ENCODE results near the gene BBIP1. TPM values are rescaled to one million over a fixed set of nuclear protein-coding genes. Genes with fewer than 3 reads are reported as not detected.
"Not testable (repeated sequence)": the region's sequence is repeated elsewhere in the genome, so short reads cannot be mapped to it uniquely, and the experiment has no call there.

The BBIP1 gene
- total RNA-seq, 1 donor from 2014 or later, result 20.6 TPM

GRCh38 chr10:110931769-110932381 is 12.9 kb upstream of the BBIP1 start:
- intact Hi-C loops (cut with micrococcal nuclease), result no loop called here
- peak; percentile 84 for ATAC-seq
- no peak for DNase-seq

DNA sequence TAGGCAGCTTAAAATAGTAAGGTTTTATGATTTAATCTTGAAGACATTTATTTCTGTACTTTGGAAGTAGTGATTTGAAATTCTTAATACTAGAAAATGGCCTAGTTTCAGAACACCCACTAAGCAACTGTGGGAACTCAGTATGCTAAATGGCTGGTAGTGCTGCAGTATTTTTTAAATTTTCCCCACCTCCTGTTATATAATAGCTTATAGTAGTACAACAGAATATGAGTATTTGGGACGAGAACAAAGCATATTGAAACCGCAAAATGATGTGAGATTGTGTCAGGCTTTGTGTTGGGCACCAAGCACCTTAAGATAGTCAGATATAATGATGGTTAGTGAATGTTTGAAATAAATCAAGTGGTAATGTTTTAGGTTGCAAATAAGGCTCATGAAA is 8.5 kb upstream of the BBIP1 start:
- ATAC-seq, result no peak
- intact Hi-C loops (cut with micrococcal nuclease), result no loop called here
- no peak for DNase-seq

- DNase-seq (no peak), ATAC-seq (no peak)
- intact Hi-C loops (cut with micrococcal nuclease), result no loop called here
Observed at GRCh38 chr10:110923856-110924493, 5.0 kb upstream of the BBIP1 start.

DNA sequence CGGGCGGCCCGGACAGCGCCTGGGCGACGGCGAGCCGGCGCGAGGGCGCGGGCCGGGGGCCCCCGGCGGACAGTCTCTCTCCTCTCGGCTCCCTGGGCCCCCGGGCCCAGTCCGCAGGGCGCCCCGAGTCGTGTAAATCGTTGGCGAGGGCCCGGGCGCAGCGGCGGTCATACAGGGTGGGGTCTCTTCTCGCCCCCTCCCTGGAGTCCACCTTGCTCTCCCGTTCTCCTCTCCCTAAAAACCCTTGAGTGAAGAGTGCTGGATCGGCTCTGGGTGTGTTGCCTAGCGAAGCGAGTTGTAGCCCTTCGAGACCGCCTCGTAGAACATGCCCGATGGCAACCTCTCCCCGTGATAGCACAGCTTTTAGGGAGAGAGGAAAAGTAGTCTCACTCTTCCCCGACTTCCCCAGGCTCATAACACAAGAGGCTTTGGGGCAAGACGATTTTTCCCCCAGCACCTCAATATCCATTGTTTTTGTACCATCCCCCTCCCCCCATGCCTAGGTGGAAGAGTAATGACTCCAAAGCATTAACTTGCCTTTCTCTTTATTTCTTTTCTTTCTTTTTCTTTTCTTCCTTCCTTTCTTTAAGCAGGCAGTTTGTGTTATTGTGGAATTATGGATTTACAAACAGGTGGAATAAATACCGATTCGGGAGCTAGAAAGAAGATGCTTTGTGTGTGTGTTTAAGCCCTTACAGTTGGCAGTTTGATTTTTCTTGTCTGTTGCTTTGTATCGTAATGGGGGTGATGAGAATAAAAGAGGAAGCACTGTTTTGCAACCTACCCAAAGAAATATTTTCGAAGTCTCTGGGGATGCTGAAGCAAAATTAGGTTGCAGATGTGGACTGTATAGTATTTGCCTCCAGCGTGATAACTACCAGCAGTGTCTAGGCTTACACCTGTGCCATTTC is 1.2 kb upstream of the BBIP1 start:
- intact Hi-C loops (cut with micrococcal nuclease), result no loop called here
- no peak for ATAC-seq

DNA sequence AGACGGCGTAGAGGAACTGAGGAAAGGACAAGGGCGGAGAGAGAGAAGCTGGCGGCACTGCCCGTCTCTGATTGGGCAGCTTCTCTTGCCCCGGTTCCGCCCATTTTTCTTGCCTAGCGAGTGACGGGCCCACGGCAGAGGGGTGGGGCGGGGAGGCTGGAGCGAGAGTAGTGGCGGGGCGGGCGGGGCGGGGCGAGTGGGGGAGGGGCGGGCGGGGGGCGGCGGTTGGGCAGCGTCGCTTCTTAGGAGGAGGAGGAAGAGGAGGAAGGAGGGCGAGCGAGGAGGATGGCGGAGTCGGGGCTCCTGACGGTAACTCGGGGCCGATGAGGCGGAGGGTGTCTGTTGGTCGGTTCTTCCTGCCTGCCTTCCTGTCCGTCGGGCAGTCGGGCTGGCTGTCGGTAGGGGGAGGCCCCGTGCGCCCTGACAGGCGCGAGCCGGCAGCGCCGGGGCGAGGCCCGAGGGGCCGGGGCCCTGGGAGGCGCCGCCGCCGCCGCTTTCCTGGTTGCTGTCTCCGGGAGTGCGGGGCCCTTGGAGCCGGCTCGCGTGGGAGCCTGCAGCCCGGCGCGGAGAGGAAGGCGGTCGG is 460 bp upstream of the BBIP1 start, which contains the start of gene SHOC2:
SHOC2 (plus strand) TSS at position 256 of the 583 bp plus-strand sequence. CDS start 44,755 bp downstream, outside the sequence.
- peak; percentile 53 for ATAC-seq
- intact Hi-C loops (cut with micrococcal nuclease), result no loop called here
- peak; percentile 99 for DNase-seq

More for the DNA sequence above, 1.2 kb upstream of the BBIP1 start:
- DNase-seq, result peak; percentile 58

DNA sequence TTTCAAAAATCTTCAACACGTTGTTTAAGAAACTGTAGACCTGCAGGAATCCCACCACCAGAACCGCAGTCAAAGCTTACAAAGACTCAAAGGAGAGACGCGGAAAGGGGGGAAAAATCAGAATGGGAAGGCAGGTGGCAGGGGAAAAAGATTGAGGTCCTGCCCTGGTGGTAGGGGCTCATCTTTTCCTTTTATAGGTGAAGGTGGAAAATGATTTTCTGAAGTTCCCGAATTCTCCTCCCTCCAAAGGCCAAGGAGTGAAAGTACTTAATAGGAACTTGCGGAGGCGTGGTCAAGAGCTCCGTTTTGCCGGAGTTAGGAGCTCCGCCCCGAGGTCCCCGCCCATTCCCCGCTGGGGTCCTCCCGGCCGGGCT is 724 bp downstream of the BBIP1 start:
- ATAC-seq, result no peak

DNA sequence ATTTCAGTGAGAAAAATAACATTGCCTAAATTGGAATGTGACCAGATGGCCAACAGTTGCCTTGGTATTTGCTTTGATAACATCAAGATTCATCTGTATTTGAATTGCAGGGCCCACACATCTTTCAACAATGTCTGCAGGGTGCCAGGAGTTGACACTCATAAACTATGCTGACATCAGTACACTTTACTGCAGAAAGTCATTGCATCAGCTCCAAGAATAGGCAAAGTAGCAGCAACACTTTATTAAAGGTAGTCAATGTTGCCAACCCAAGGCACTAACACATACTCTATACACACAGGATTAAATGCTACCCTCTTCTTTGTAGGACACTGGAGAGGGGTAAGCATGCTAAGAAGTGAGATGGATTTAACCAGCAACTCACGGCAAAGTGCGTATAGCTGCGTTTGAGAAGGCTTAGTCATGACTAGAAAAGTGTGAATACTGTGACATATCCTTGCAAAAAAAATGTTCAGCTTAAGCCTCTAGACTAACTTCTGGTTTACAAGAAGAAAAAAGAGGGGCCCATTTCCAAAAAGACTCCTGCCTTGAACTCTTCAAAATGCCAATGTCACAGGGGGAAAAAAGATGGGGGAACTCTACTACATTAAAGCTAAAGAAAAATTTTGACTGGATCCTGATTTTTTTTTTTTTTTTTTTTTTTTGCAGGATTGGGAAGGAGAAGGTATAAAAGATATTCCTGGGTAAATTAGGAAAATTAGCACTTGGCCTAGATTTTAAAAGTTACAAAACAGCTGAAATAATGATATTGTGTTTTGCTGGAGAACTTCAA is 2.2 kb downstream of the BBIP1 start:
- intact Hi-C loops (cut with micrococcal nuclease), result no loop called here
- no peak for ATAC-seq
- DNase-seq, result no peak

More for the DNA sequence above, 724 bp downstream of the BBIP1 start:
- intact Hi-C loops (cut with micrococcal nuclease), result no loop called here
- peak; percentile 98 for DNase-seq

GRCh38 chr10:110915600-110915999 is 3.4 kb downstream of the BBIP1 start:
- DNase-seq; intact Hi-C loops (cut with micrococcal nuclease); ATAC-seq: not testable (repeated sequence)

- intact Hi-C loops (cut with micrococcal nuclease), result no loop called here
Observed at GRCh38 chr10:110915035-110915434, 3.9 kb downstream of the BBIP1 start.

GRCh38 chr10:110914431-110914830 is 4.5 kb downstream of the BBIP1 start:
- DNase-seq, result no peak
- intact Hi-C loops (cut with micrococcal nuclease), result no loop called here
- ATAC-seq, result no peak

More at GRCh38 chr10:110915035-110915434, 3.9 kb downstream of the BBIP1 start:
- DNase-seq (no peak), ATAC-seq (no peak)

- no peak for DNase-seq
- no peak for ATAC-seq
- intact Hi-C loops (cut with micrococcal nuclease), result no loop called here
Observed at GRCh38 chr10:110912374-110912773, 6.6 kb downstream of the BBIP1 start.

DNA sequence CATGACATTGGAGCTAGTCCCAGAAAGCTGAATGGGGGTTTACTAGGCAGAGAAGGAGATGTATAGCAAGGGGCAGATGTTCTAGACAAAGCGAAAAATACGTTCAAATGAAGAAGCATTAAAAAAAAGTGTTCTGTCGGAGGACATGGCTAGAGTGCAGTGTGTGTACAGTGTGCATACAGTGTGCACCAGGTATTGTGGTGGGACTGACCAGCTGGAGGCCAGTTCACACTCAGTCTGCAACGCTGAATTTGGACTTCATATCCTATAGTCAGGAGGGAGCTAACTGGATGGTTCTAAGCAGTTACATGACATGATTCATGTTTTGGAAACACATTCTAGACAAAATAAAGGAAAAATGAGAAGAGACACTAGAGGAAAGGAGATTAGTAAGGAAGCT is 8.8 kb downstream of the BBIP1 start:
- ATAC-seq (no peak), DNase-seq (no peak)
- intact Hi-C loops (cut with micrococcal nuclease), result no loop called here

- ATAC-seq (peak; percentile 33), DNase-seq (no peak)
- intact Hi-C loops (cut with micrococcal nuclease), result no loop called here
Observed at GRCh38 chr10:110903280-110904278, 15.4 kb downstream of the BBIP1 start.

DNA sequence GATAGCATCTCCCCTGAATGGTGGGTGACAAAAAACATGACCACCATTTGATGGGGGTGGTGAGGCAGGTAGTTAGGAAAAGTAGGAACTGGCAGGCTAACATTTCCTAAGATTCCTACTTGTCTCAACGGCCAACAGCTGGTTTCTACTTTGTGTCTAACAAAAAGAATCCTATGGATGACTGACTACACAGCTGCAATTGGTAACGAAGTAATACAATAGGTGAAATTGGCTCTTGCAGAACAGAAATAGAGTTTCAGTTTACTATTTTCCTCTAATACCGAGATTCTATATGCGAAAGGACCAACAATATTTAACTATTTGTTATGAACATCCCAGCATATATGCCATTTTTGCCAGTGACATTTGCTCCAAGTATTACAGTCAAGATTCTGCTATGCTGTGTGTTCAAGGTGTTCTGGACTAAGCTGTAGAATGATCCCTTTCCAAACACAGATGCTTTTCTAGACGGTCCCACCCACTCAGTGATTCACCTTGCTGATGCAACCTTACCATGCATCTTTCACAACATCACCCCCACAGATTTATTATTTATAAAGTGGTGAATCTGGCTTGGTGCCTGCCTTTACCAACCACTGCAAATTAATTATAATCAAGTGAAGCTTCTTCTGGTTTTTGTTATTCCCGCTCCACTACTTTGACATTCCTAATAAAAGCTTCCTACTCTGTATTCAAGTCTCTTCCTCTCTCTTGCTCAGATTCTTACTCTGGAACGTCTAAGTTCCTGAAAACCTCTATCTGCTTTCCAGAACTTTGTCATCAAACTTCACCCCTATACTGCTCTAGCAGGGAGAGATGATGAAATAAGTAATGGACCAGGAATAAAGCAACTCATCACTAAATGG is 16.8 kb downstream of the BBIP1 start:
- intact Hi-C loops (cut with micrococcal nuclease), result no loop called here
- DNase-seq (no peak), ATAC-seq (no peak)

GRCh38 chr10:110900983-110901382 is 18.0 kb downstream of the BBIP1 start:
- no peak for ATAC-seq
- intact Hi-C loops (cut with micrococcal nuclease), result no loop called here
- DNase-seq, result no peak

DNA sequence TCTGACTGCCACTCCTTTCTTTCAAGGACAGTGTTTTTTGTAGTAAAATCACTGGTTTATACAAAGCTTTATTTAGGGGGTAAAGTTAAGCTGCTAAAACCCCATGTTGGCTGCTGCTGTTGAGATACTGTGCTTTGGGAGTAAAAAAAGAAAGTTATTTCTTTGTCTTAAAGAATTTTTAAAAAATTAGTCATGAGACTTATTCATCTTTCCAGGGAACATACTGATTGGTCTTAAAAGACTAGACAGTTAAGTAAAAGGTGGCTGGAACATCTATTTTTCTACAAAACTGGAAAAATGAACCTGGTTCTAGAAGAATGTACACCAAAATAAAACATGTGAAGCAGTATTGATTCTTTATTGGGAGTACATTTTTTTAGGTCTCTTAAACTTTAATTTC is 20.6 kb downstream of the BBIP1 start:
- DNase-seq (no peak), ATAC-seq (no peak)
- intact Hi-C loops (cut with micrococcal nuclease), result loop anchor here (10.0 kb wide), 1 partner anchor 94 kb away; no protein-coding TSS in a partner anchor

GRCh38 chr10:110897184-110897583 is 21.8 kb downstream of the BBIP1 start:
- DNase-seq (no peak), ATAC-seq (peak; percentile 40)
- intact Hi-C loops (cut with micrococcal nuclease), result loop anchor here (10.0 kb wide), 1 partner anchor 92 kb away; no protein-coding TSS in a partner anchor

Data from left ventricle myocardium superior (tissue), 1 donor.